Effector CD8-positive, alpha-beta T cell (primary cell): ENCODE results near the gene NACA.

Experiments
- DNase-seq: peaks from one replicate; lab custom pipeline; 2025; lab: John Stamatoyannopoulos, UW

NACA gene

DNA sequence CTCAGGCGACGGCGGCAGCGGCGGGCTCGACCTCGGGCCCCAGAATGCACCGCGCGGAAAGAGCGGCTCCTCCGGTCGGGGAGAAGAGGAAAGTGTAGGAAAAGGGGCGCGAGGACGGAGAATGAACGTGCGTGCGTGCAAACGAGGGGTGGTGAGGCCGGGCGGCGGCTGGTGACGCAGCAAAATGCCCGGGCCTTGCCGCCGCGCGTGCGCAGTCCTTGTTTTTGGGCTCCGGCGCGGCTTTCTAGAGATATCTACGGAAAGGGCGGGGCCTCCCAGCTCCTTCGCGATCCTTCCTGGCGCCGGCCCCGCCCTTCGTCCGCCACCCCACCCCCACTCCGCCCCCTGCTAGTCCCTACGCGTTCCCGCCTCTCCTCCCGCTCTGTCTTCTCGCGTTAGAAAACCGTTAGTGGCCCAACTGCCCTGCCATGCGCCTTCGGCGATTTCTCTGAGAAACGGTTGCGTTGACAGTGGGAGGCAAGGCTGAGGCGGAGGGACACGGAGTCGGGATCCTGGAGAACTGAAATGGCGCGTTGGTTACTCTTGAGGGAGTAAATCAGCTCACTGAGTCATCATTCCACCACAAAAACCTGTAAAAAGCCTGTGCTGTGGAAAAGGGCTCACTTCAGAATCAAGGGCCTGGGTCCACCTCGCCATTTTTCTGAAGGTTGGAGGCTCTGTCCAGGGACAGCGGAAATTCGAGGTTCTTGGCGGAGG is 36.8 kb downstream of the NACA start, which contains the start of gene PTGES3:
Gene PTGES3 (minus strand): TSS at position 156 of the 717 bp plus-strand sequence. CDS start 285 bp downstream, outside the sequence.
- DNase-seq, result peak; percentile 94

DNA sequence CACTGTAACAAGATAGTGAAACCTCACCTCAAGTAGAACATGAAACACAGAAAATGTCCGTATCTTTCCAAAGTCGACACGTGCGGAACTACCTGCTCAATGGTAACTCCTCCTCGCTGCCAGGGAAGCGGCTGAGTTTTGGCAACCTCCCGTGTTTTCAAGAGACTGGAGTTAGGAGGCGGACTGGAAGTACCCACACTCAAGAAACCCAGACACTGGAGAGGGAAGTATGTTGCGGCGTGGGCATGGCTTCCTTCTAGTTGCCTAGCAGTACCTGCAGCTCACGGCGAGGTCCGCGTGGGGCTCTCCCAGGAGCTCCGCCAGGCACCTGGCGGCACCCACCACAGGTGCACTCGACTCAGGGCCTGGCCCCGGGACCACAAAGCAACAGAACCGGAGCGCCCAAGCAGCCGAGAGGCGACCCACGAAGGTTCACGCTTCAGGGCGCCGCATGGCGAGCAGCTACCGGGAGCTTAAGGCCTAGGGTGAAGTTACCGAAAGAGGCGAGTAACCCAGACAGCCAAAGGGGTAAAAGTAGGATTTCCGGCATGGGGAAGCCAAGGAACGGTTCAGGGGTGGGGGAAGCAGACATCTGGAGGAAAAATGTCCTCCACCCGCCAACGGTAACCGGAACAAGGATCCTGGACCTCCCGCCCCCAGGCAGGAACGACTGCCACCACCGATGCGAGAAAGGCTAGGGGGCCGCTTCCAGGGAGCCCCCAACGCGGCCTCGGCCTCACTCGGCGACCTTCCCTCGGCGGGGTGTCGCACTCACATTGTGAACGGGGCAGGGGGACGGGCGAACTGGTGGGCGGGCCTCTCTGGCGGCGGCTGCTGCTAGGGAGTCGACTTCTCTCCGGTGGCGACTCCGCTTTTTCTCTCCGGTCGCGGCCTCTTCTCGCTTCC is 37.6 kb downstream of the NACA start:
- peak; percentile 39 for DNase-seq

DNA sequence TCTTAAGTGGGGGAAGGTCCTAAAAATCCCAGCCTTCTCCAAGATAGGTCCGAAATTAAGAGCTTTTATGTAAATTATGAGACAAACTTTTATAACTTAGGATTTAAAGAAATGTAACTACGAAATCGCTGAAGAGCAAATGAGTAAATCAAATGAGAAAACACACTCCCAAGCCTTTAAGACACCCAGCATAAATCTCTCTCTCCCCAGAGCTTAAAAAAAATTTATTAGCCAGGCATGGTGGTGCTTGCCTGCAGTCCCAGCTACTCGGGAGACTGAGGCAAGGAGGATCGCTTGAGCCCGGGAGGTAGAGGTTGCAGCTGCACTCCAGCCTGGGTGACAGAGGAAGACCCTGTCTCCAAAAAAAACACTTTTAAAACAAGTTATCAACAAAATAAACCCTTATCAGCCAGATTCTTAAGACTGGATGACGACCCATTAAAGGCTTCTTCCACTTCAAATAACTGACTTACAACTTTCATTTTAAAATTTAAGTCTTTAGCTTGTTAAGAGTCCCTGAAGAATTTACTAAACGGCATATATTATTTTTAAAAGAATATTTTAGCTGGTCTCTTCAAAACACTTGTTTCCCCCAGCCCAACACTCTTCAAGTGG is 40.2 kb downstream of the NACA start:
- no peak for DNase-seq

DNA sequence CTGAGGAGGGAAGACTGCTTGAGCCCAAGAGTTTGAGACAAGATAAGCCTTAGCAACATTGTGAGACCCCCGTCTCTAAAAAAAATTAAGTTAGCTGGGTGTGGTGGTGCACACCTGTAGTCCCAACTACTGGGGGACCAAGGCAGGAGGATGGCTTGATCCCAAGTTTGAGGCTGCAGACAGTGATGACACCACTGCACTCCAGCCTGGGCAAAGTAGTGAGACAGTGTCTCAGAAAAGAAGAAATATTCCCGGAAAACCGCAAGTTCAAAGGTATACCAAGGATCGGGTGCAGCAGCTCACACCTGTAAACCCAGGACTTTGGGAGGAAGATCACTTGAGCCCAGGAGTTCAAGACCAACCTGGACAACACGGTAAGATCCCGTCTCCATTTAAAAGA is 42.8 kb downstream of the NACA start:
- no peak for DNase-seq

DNA sequence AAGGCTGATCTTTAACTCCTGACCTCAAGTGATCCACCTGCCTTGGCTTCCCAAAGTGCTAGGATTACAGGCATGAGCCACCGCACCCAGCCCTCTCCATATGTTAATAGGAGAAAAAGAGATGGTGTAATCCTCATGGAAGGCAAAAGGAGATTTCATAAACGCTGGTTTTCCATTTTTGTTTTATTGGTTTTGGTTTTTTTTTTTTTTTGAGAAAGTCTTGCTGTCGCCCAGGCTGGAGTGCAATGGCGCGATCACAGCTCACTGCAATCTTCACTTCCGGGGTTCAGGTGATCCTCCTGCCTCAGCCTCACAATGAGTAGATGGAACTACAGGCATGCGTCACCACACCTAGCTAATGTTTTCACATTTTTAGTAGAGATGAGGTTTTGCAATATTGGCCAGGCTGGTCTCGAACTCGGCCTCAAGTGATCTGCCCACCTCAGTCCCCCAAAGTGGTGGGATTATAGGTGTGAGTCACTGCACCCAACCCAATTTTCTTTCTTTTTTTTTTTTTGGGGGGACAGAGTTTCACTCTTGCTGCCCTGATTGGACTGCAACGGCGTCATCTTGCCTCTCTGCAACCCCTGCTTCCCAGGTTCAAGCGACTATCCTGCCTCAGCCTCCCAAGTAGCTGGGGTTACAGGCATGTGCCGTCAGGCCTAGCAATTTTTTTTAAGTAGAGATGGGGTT is 45.1 kb downstream of the NACA start:
- no peak for DNase-seq

DNA sequence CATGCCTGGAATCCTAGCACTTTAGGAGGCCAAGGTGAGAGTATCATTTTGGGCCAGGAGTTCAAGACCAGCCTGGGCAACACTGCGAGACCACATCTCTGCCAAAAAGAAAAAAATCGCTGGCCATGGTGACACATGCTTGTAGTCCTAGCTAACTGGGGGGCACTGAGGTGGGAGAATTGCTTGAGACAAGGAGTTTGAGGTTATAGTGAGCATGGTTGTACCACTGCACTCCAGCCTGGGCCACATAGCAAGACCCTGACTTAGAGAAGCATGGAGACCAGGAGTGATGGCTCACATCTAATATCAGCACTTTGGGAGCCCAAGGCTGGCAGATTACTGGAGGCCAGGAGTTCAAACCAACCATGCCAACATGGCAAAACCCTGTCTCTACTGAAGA is 46.2 kb downstream of the NACA start:
- no peak for DNase-seq

DNA sequence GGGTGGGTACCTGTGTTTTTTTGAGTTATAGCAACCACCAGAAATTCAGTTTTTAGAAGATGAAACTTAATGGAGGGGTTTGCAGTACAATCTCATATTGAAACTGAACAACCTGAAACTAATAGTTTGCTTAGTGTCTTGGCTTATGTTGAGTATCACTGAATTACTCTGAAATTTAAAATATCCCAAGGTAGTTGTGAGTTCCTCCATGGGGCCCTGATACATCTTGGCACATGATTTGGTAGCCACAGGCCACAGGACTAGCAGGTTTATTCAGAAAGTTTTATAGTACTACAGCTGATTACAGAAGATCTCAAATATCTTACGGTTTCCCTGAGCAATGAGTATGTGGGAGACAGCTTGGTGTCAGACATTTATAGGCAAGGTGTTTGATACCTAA is 47.4 kb downstream of the NACA start:
- DNase-seq, result no peak

DNA sequence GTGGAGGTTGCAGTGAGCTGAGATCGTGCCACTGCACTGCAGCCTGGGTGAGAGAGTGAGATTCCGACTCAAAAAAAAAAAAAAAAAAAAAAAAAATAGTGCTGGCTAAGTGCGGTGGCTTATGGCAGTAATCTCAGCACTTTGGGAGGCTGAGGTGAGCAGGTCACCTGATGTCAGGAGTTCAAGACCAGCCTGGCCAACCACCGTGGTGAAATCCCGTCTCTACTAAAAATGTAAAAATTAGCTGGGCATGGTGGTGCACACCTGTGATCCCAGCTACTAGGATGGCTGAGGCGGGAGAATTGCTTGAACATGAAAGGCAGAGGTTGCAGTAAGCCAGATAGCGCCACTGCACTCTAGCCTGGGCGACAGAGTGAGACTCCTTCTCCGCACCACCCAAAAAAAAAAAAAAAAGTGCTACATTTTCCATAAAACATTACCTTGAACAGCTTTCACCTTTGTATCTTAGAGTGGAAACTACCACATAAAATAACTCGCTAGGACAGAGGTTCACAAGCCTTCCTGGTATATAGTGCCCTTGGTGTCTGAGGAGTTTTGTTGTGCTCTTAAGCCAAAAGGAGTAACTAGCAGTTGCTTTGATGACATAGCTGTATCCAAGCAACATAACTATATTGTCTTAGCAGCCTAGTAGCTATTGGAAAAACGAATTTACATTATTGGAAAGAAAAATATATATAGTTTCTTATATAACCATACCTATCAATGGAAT is 48.1 kb downstream of the NACA start:
- no peak for DNase-seq

DNA sequence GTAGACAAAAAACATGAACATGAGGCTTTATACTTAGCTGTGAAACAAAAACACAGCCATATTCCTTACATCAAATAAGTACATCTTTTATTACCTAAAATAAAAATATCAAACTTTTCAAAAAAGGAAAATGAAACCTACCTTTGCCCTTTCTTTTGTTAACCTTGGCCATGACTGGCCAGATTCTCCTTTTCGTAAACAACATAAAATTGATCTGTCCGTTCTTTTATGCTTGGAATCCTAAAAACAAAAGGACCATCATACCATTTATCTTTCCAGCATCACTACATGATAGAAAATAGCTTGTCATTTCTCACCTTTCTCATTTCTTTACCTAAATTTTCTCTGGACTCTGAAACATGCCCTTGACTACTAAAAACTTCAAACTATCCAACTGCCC is 53.5 kb downstream of the NACA start:
- DNase-seq, result no peak

DNA sequence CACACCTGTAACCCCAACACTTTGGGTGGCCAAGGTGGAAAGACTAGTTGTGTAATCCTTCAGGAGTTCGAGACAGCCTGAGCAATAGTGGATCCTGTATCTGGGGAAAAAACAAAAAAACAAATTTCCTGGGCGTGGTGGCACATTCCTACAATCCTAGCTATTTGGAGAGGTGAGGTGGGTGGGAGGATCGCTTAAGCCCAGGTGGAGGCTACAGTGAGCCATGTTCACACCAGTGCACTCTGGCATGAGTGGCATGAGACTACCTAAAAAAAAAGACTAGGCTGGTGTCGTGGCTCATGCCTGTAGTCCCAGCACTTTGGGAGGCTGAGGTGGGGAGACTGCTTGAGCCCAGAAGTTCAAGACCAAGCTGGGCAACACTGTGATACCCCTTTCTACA is 54.3 kb downstream of the NACA start:
- no peak for DNase-seq

DNA sequence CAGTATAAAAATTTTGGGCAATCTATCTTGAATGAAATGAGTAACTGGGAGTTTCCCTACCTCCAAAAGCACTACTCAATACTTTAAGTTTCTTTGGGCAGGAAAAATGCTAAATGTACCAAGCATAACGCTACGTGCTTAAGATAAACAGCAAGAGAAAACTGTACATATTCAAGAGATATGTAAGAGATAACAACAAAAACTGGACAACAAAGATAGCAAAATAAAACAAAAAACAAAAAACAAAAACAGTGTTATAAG is 57.0 kb downstream of the NACA start:
- no peak for DNase-seq
